Adrenal gland (tissue), 12 donors: Measurements from ENCODE around the gene ZNF609. TPM values are rescaled to one million over a fixed set of nuclear protein-coding genes. Genes with fewer than 3 reads are reported as not detected.

ENCODE experiments used
- DNase-seq, 7 donors: peaks; one replicate each; pipeline ENCODE4 v3.0.0-alpha.2; 2019 to 2020
- H3K27ac ChIP-seq, 5 donors: fragments of 200-600 bp; sonication (generic) in 4 of 5; 1 replicate in 3 of 5; 2 replicates in 2 of 5; pipeline versions ENCODE4 v1.5.1 to v1.8.0; 2016 to 2020; ENCODE audit warnings: mild to moderate bottlenecking in 1 of 5
- H3K27me3 ChIP-seq: fragments of 200-600 bp; 2 replicates; pipeline ENCODE4 v1.8.0; 2021
- H3K36me3 ChIP-seq, 2 donors: fragments of 200-600 bp; replicated peaks in 1 of 2; 1 replicate in 1 of 2; 2 replicates in 1 of 2; pipeline versions ENCODE4 v1.5.1 to v1.8.0; 2018 to 2022
- H3K4me1 ChIP-seq, 2 donors: fragments of 200-600 bp; replicated peaks in 1 of 2; 1 replicate in 1 of 2; 2 replicates in 1 of 2; pipeline versions ENCODE4 v1.5.1 to v1.8.0; 2018 to 2021
- H3K4me3 ChIP-seq, 4 donors: fragments of 200-600 bp; sonication (generic) in 3 of 4; one replicate each; pipeline ENCODE4 v1.5.1; 2016 to 2018
- H3K9me3 ChIP-seq, 3 donors: fragments of 200-600 bp; sonication (generic) in 1 of 3; replicated peaks in 1 of 3; 1 replicate in 2 of 3; 2 replicates in 1 of 3; pipeline versions ENCODE4 v1.5.1 to v1.8.0; 2016 to 2021
- CTCF ChIP-seq, 6 experiments: fragments of 450-650 bp in 4 of 6; fragments of 200-600 bp in 2 of 6; sonication (generic) in 1 of 6; IDR thresholded peaks; 1 replicate in 5 of 6; 2 replicates in 1 of 6; pipeline versions ENCODE4 v1.5.1 to v1.8.0; 2016 to 2021; ENCODE audit warnings: antibody characterized with exemption in 6 of 6, mild to moderate bottlenecking in 2 of 6, moderate library complexity in 1 of 6
- POLR2A ChIP-seq, 2 donors: fragments of 450-650 bp; IDR thresholded peaks; one replicate each; pipeline ENCODE4 v1.6.1; 2017; ENCODE audit warnings: antibody characterized with exemption in 2 of 2, mild to moderate bottlenecking in 2 of 2, moderate library complexity in 1 of 2
- WGBS, 4 donors: extraction: QIAGEN DNeasy Blood & Tissue Kit in 2 of 4; methylation state at CpG; one replicate each; pipeline versions ENCODE4 v1.1.5 to v1.1.7; 2013 to 2017; 5-methylcytosine and 5-hydroxymethylcytosine counted together
- intact Hi-C, 2 donors: fragments of 100-400 bp; cut with DNase I; formaldehyde crosslinking; loops; one replicate each; pipeline versions ENCODE4 v1.14.1 to v1.15.0; 2022 to 2023
- polyA plus RNA-seq, 3 donors: library from polyadenylated mRNA; stranded (reverse); fragments of 200-250 nt in 2 of 3; fragments of 350-450 nt in 1 of 3; fragmentation: Illumina TruSeq in 1 of 3; extraction: RNeasy Lipid Tissue Mini Kit (QIAGEN cat#74804) in 1 of 3; gene quantifications; one replicate each; pipeline ENCODE4 v1.2.3, GENCODE V29; 2013 to 2014
- total RNA-seq, 9 donors: library from RNA; depleted of rRNA in 4 of 9; stranded (reverse); fragments of >200 nt in 4 of 9; fragments of 120-200 nt in 1 of 9; fragmentation: NEBNext Ultra II Directional in 1 of 9; extraction: Animal tissue kit (Norgen Biotek cat#: 25700) in 1 of 9; gene quantifications; one replicate each; pipeline versions ENCODE4 v1.1.0 to v1.2.4, GENCODE V29; 2013 to 2023
- donor health status: healthy with polysubstance abuse.
- donor health status: Bipolar disorder and iron deficiency.
- donor health status: DM: yes; HTN: yes; CAD: no.
- donor health status: DM: no; HTN: no; CAD: no.
- donor health status: DM: no; HTN: no; CAD: no.
- donor health status: DM: yes; HTN: yes; CAD: no.

The ZNF609 gene
- total and polyA plus RNA-seq, 12 donors, result 4.4 to 35.5 (median 25.4) TPM

- no peak for TF ChIP-seq POLR2A (IDR thresholded peaks at IDR 0.05)
- no peak for TF ChIP-seq CTCF (IDR thresholded peaks at IDR 0.05)
- intact Hi-C loops, result no loop called here
- Histone ChIP-seq H3K4me3 (no peak overlapping the region), H3K4me1 (peaks cover 5 to 16% of the 10 kb centered on the region in 2 donors), H3K27ac (peak overlapping the region in 3 of 5 donors; percentile 20 to 38 (median 30)), H3K36me3 (no peaks in the 10 kb centered on the region), H3K27me3 (no peaks in the 10 kb centered on the region), H3K9me3 (no peaks in the 10 kb centered on the region)
- DNase-seq, result no peak
- WGBS, 4 donors, result 78 to 84% (median 81%) methylated on average over 4 of the region's 4 CpGs
These were observed 75.3 kb downstream of the ZNF609 start for GRCh38 chr15:64535460-64536243.

GRCh38 chr15:64536244-64536836 lies 76.0 kb downstream of the ZNF609 start:
- 70 to 77% (median 72%) methylated on average over 5 to 6 of the region's 6 CpGs for WGBS, 4 donors

GRCh38 chr15:64542091-64542490 lies 81.7 kb downstream of the ZNF609 start:
- 32 to 59% (median 47%) methylated on average over 1 of the region's 1 CpG for WGBS, 4 donors
- Histone ChIP-seq H3K4me3 (no peak overlapping the region), H3K9me3 (no peaks in the 10 kb centered on the region), H3K27ac (no peak overlapping the region), H3K36me3 (no peaks in the 10 kb centered on the region), H3K4me1 (peaks cover 0 to 16% of the 10 kb centered on the region in 2 donors), H3K27me3 (no peaks in the 10 kb centered on the region)
- no peak for DNase-seq
- intact Hi-C loops, result no loop called here
- TF ChIP-seq CTCF (IDR thresholded peaks at IDR 0.05) (no peak), POLR2A (IDR thresholded peaks at IDR 0.05) (no peak)

More at GRCh38 chr15:64536244-64536836, 76.0 kb downstream of the ZNF609 start:
- Histone ChIP-seq H3K36me3 (no peaks in the 10 kb centered on the region), H3K9me3 (no peaks in the 10 kb centered on the region), H3K27me3 (no peaks in the 10 kb centered on the region), H3K4me1 (peaks cover 5 to 10% of the 10 kb centered on the region in 2 donors), H3K4me3 (no peak overlapping the region), H3K27ac (peak overlapping the region in 3 of 5 donors; percentile 20 to 46 (median 38))
- intact Hi-C loops, result no loop called here
- no peak for TF ChIP-seq CTCF (IDR thresholded peaks at IDR 0.05)
- no peak for TF ChIP-seq POLR2A (IDR thresholded peaks at IDR 0.05)
- no peak for DNase-seq

- Histone ChIP-seq H3K4me3 (no peak overlapping the region), H3K9me3 (no peaks in the 10 kb centered on the region), H3K36me3 (no peaks in the 10 kb centered on the region), H3K27ac (no peak overlapping the region), H3K27me3 (no peaks in the 10 kb centered on the region), H3K4me1 (peaks cover 0 to 26% of the 10 kb centered on the region in 2 donors)
- intact Hi-C loops, result no loop called here
- TF ChIP-seq CTCF (IDR thresholded peaks at IDR 0.05) (no peak), POLR2A (IDR thresholded peaks at IDR 0.05) (no peak)
- no peak for DNase-seq
- 86 to 94% (median 88%) methylated on average over 2 of the region's 2 CpGs for WGBS, 4 donors
These were observed 84.1 kb downstream of the ZNF609 start for GRCh38 chr15:64544450-64544849.
